ENCODE measurements around the gene ASPRV1.

GRCh38 chr2:69955029-69955428 is 6.4 kb downstream of the ASPRV1 start:
- TF ChIP-seq CTCF (IDR thresholded peaks at IDR 0.05) = no peak
- no peak for TF ChIP-seq EP300 (IDR thresholded peaks at IDR 0.05)
- no peak for TF ChIP-seq RARB (CRISPR knock-in tag; IDR thresholded peaks at IDR 0.05)
- TF ChIP-seq MAZ (IDR thresholded peaks at IDR 0.05; ENCODE audit: borderline replicate concordance, low read depth, low read length) = no peak
- TF ChIP-seq RFX5 (IDR thresholded peaks at IDR 0.05) = no peak
